SU-DHL-6 (cell line): ENCODE measurements around the gene ZDHHC11.
"Not testable (repeated sequence)": the region's sequence is repeated elsewhere in the genome, so short reads cannot be mapped to it uniquely, and the experiment has no call there.

Experiments used
- H2AFZ ChIP-seq: fragments of 200-600 bp; sonication (generic); 2 replicates; pipeline ENCODE4 v1.6.1; 2014; ENCODE audit warnings: low read depth, mild to moderate bottlenecking, moderate library complexity, mixed read lengths, antibody characterized with exemption, low read length; ENCODE audit not compliant: severe bottlenecking
- H3F3A ChIP-seq: fragments of 200-600 bp; shearing (Covaris generic); 2 replicates; pipeline ENCODE4 v1.6.0; 2016; ENCODE audit warnings: antibody characterized with exemption, mild to moderate bottlenecking; ENCODE audit not compliant: insufficient read depth
- H3K27ac ChIP-seq: fragments of 200-600 bp; sonication (generic); 2 replicates; pipeline ENCODE4 v1.5.1; 2016; ENCODE audit warnings: low read depth, mild to moderate bottlenecking, low read length, moderate library complexity, mixed read lengths
- H3K27me3 ChIP-seq: fragments of 200-600 bp; sonication (generic), shearing (Covaris generic); 2 replicates; pipeline ENCODE4 v1.6.0; 2014; ENCODE audit warnings: mild to moderate bottlenecking, low read length
- H3K36me3 ChIP-seq: fragments of 200-600 bp; sonication (generic); 2 replicates; pipeline ENCODE4 v1.6.1; 2014; ENCODE audit warnings: mild to moderate bottlenecking, low read length, mixed read lengths
- H3K4me2 ChIP-seq: fragments of 300-600, 200-600 bp; shearing (Covaris generic), sonication (generic); 2 replicates; pipeline ENCODE4 v1.6.0; 2014; ENCODE audit warnings: low read length, low read depth, mild to moderate bottlenecking; ENCODE audit not compliant: poor library complexity, severe bottlenecking
- H3K4me3 ChIP-seq: fragments of 200-600 bp; sonication (generic); 2 replicates; pipeline ENCODE4 v1.5.1; 2014; ENCODE audit warnings: antibody characterized with exemption, low read length, mild to moderate bottlenecking, mixed read lengths; ENCODE audit not compliant: insufficient read depth, poor library complexity, severe bottlenecking
- H3K79me2 ChIP-seq: fragments of 200-600 bp; sonication (generic); 2 replicates; pipeline ENCODE4 v1.6.1; 2014; ENCODE audit warnings: mild to moderate bottlenecking, low read length, moderate library complexity; ENCODE audit not compliant: insufficient read depth
- H3K9ac ChIP-seq: fragments of 200-600 bp; sonication (generic); 2 replicates; pipeline ENCODE4 v1.7.0; 2014; ENCODE audit warnings: mild to moderate bottlenecking, low read length
- H3K9me2 ChIP-seq: fragments of 200-600 bp; sonication (generic); replicated peaks from 2 replicates; pipeline ENCODE4 v1.6.1; 2014; ENCODE audit warnings: low read length; ENCODE audit not compliant: insufficient read depth
- H3K9me3 ChIP-seq: fragments of 200-600 bp; sonication (generic); 2 replicates; pipeline ENCODE4 v1.6.1; 2014; ENCODE audit warnings: low read length, mixed read lengths; ENCODE audit not compliant: insufficient read depth
- H4K20me1 ChIP-seq: fragments of 200-600 bp; sonication (generic); 2 replicates; pipeline ENCODE4 v1.6.1; 2014; ENCODE audit warnings: low read depth, mild to moderate bottlenecking, antibody characterized with exemption, low read length, moderate library complexity, mixed read lengths

ZDHHC11 gene

DNA sequence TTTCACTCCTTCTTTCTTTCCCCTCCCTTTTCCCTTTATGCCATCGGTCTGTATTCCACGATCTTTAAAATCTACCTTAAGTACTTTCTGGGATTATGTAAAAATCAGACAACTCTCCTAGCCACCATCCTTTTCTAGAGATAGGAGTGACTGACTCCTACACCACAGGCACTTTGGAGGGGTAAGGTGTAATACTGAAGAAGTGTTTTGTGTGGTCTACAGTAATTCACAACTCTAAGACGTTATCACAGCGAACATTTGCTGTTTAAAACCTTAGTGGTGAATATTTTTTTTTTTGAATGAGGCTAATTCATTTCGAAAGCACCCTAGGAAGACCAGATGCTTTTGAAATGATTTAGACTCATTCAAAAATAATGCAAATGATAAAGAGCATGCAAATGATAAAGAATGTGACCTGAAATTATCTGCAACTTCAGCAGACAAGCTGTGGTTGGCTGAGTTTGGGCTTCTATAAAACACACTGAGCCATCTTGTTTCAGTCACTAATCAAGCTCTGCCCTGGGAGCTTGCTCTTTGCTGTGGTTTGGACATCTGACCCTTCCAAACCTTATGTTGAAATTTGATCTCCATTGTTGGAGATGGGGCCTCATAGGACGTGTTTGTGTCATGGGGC is 52.2 kb downstream of the ZDHHC11 start:
- H3K9me3 ChIP-seq: not testable (repeated sequence)

GRCh38 chr5:797986-798385 is 52.8 kb downstream of the ZDHHC11 start:
- H3F3A ChIP-seq, H3K27me3 ChIP-seq, H3K9me3 ChIP-seq, H3K27ac ChIP-seq, H3K4me2 ChIP-seq, H2AFZ ChIP-seq, H3K79me2 ChIP-seq, H3K9me2 ChIP-seq, H3K4me3 ChIP-seq, H4K20me1 ChIP-seq, H3K9ac ChIP-seq, H3K36me3 ChIP-seq: not testable (repeated sequence)

More for the DNA sequence above, 52.2 kb downstream of the ZDHHC11 start:
- not testable (repeated sequence) for H3K36me3 ChIP-seq, H3K9ac ChIP-seq, H3K27ac ChIP-seq, H3F3A ChIP-seq, H3K4me2 ChIP-seq, H2AFZ ChIP-seq, H4K20me1 ChIP-seq, H3K27me3 ChIP-seq, H3K79me2 ChIP-seq, H3K9me2 ChIP-seq, H3K4me3 ChIP-seq

DNA sequence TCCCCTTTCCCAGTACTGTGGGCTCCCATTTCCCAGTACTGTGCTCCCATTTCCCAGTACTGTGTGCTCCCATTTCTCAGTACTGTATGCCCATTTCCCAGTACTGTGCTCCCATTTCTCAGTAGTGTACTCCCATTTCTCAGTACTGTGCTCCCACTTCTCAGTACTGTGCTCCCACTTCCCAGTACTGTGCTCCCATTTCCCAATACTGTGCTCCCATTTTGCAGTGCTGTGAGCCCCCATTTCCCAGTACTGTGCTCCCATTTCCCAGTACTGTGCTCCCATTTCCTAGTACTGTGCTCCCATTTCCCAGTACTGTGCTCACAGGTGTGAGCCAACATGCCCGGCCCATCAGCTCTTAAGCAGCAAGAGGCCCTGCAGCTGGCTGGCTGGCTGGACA is 54.9 kb downstream of the ZDHHC11 start:
- not testable (repeated sequence) for H3K36me3 ChIP-seq, H3K9me3 ChIP-seq, H3K27me3 ChIP-seq, H3K9ac ChIP-seq, H3K9me2 ChIP-seq, H3K27ac ChIP-seq, H3K79me2 ChIP-seq, H4K20me1 ChIP-seq, H3F3A ChIP-seq, H3K4me3 ChIP-seq, H3K4me2 ChIP-seq, H2AFZ ChIP-seq

DNA sequence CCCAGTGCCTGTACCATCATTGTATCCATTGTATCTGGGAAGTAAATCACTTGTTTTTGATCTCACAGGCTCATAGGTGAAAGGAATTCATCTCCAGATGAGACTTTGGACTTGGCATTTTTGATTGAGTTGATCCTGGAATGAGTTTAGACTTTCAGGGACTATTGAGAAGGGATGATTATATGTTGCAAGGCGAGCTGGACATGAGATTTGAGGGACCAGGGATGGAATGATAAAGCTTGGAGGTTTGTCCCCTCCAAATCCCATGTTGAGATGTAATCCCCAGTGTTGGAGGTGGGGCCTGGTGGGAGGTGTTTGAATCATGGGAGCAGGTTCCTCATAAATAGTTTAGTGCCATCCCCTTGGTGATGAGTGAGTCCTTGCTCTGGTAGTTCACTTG is 55.8 kb downstream of the ZDHHC11 start:
- H3F3A ChIP-seq, H3K36me3 ChIP-seq, H3K4me3 ChIP-seq, H2AFZ ChIP-seq, H3K9ac ChIP-seq, H3K4me2 ChIP-seq, H4K20me1 ChIP-seq, H3K9me3 ChIP-seq, H3K27me3 ChIP-seq, H3K27ac ChIP-seq, H3K9me2 ChIP-seq, H3K79me2 ChIP-seq: not testable (repeated sequence)

DNA sequence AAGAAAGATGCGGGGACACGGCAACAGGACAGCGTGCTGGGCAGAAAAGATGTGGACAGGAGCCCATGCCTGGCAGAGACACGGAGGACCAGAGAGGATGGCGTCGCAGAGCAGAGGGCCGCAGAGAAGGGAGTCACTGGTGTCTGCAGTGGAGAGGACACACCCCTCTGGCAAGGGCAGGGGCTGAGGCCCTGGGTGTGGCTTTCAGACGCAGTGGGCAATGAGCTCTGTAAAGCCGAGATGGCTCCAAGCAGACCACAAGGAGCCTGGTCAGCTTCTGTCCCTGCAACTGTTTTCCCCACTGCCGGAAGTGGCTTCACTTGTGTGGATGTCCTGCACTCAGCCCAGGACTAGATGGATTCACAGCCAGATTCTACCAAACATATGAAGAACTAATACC is 62.1 kb downstream of the ZDHHC11 start:
- not testable (repeated sequence) for H3K27ac ChIP-seq, H3K4me3 ChIP-seq, H2AFZ ChIP-seq, H3K9me2 ChIP-seq, H3K9me3 ChIP-seq, H3F3A ChIP-seq, H3K9ac ChIP-seq, H4K20me1 ChIP-seq, H3K4me2 ChIP-seq, H3K27me3 ChIP-seq, H3K79me2 ChIP-seq, H3K36me3 ChIP-seq

GRCh38 chr5:787857-788233 is 62.9 kb downstream of the ZDHHC11 start:
- H3K9ac ChIP-seq, H3K27ac ChIP-seq, H3K27me3 ChIP-seq, H3F3A ChIP-seq, H3K4me3 ChIP-seq, H3K9me3 ChIP-seq, H2AFZ ChIP-seq, H3K4me2 ChIP-seq, H4K20me1 ChIP-seq, H3K79me2 ChIP-seq, H3K9me2 ChIP-seq, H3K36me3 ChIP-seq: not testable (repeated sequence)

GRCh38 chr5:787224-787856 is 63.4 kb downstream of the ZDHHC11 start:
- H2AFZ ChIP-seq, H3K27ac ChIP-seq, H3K4me3 ChIP-seq, H3K79me2 ChIP-seq, H3K36me3 ChIP-seq, H3K9me3 ChIP-seq, H4K20me1 ChIP-seq, H3K9me2 ChIP-seq, H3K27me3 ChIP-seq, H3K9ac ChIP-seq, H3F3A ChIP-seq, H3K4me2 ChIP-seq: not testable (repeated sequence)

DNA sequence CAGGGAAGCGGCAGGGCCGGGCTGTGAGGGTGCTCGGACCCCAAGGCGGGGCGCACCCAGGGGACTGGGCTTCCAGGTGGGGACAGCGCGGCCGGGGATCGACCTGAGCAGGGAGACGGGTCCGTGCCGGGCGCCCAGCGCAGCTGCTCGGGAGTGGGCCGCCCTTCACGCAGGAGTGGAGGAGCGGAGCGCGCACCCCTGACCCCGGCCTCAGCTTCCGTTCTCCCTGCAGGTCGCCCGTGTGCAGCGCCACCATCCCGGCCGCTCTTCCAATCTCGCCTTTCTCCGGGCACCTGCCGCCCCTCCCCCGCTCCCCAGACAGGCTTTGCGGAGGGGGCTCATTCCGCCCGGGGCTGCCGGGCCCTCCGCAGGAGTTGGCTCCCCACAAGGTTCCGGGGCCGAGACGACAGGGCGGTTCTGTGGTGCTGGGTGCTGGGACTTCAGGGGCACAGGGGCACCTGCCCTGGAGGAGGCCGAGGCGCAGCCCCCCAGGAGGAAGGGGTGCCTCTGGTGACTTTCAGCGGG is 65.5 kb downstream of the ZDHHC11 start:
- not testable (repeated sequence) for H3F3A ChIP-seq, H3K9me2 ChIP-seq, H4K20me1 ChIP-seq, H3K36me3 ChIP-seq, H3K9me3 ChIP-seq, H3K27me3 ChIP-seq, H3K4me3 ChIP-seq, H2AFZ ChIP-seq, H3K27ac ChIP-seq, H3K79me2 ChIP-seq
- peak overlapping the region; percentile 43 for H3K9ac ChIP-seq
- peak overlapping the region; percentile 57 for H3K4me2 ChIP-seq
